WTC11 (cell line): ENCODE data around the gene GARNL3.
A peak's percentile ranks its signal among the peaks of the same experiment; 100 is the strongest.

Source experiments
- AR ChIP-seq: fragments of 250-450 bp; sonication (Bioruptor Pico); IDR thresholded peaks from 2 replicates; pipeline ENCODE4 v1.9.0; 2021; ENCODE audit warnings: mild to moderate bottlenecking
- CREM ChIP-seq: sonication (generic); formaldehyde crosslinking; IDR thresholded peaks from 2 replicates; pipeline ENCODE4 v1.8.1; 2022; ENCODE audit warnings: mild to moderate bottlenecking, missing genetic modification reagents, moderate library complexity
- CTCF ChIP-seq: fragments of 200-600 bp; IDR thresholded peaks from 2 replicates; pipeline ENCODE4 v1.8.0; 2022; ENCODE audit warnings: antibody characterized with exemption
- ELF4 ChIP-seq: sonication (generic); formaldehyde crosslinking; IDR thresholded peaks from 2 replicates; pipeline ENCODE4 v1.8.1; 2022; ENCODE audit warnings: low read depth, mild to moderate bottlenecking, moderate library complexity, missing genetic modification reagents
- NFE2L1 ChIP-seq: sonication (generic); formaldehyde crosslinking; IDR thresholded peaks from 2 replicates; pipeline ENCODE4 v1.8.1; 2023; ENCODE audit warnings: missing genetic modification reagents
- TCF7 ChIP-seq: sonication (generic); formaldehyde crosslinking; IDR thresholded peaks from 2 replicates; pipeline ENCODE4 v1.8.0; 2022; ENCODE audit warnings: mild to moderate bottlenecking, low read depth, missing genetic modification reagents, moderate library complexity
- ZNF512 ChIP-seq: sonication (generic); formaldehyde crosslinking; IDR thresholded peaks from 2 replicates; pipeline ENCODE4 v1.8.1; 2022; ENCODE audit warnings: missing genetic modification reagents, borderline replicate concordance

GRCh38 chr9:127311239-127311741, 46.7 kb downstream of the GARNL3 start:
- TF ChIP-seq CTCF (peak; percentile 24; the same call in 1 of the 2 replicates), TCF7 (no peak), ZNF512 (CRISPR knock-in tag) (no peak), AR (CRISPR knock-in tag) (no peak), ELF4 (CRISPR knock-in tag) (no peak), NFE2L1 (CRISPR knock-in tag) (no peak), CREM (CRISPR knock-in tag) (no peak)
